HepG2 (cell line): ENCODE data around the gene USF1. TPM values are rescaled to one million over a fixed set of nuclear protein-coding genes. Genes with fewer than 3 reads are reported as not detected.

ENCODE experiments used
- CERS6 ChIP-seq: sonication (generic); formaldehyde crosslinking; IDR thresholded peaks from 2 replicates; pipeline ENCODE4 v1.5.0; 2020; ENCODE audit warnings: missing genetic modification reagents
- CHD2 ChIP-seq: IDR thresholded peaks from 2 replicates; pipeline ENCODE4 v1.6.1; 2011; ENCODE audit warnings: low read depth, low read length, improper control_type of control experiment
- FOXO1 ChIP-seq: sonication (generic); formaldehyde crosslinking; IDR thresholded peaks from 2 replicates; pipeline ENCODE4 v1.4.0; 2020; ENCODE audit warnings: missing genetic modification reagents
- GATAD2A ChIP-seq: IDR thresholded peaks from 2 replicates; pipeline ENCODE4 v1.6.1; 2016
- JUND ChIP-seq: sonication (generic); formaldehyde crosslinking; IDR thresholded peaks from 2 replicates; pipeline ENCODE4 v1.8.0; 2022; ENCODE audit warnings: mild to moderate bottlenecking, missing genetic modification reagents
- MNT ChIP-seq: fragments of 450-650 bp; IDR thresholded peaks from 2 replicates; pipeline ENCODE4 v1.6.1; 2016
- SAFB2 ChIP-seq: sonication (generic); formaldehyde crosslinking; IDR thresholded peaks from 2 replicates; pipeline ENCODE4 v1.5.1; 2020; ENCODE audit warnings: missing genetic modification reagents, low read depth, mild to moderate bottlenecking, borderline replicate concordance
- TFAP4 ChIP-seq: sonication (generic); IDR thresholded peaks from 2 replicates; pipeline ENCODE4 v1.6.1; 2016; ENCODE audit warnings: low read depth, borderline replicate concordance
- TP53 ChIP-seq: sonication (generic); formaldehyde crosslinking; conservative IDR thresholded peaks from 2 replicates; pipeline ENCODE4 v1.4.0; 2020; ENCODE audit warnings: missing genetic modification reagents
- ZBTB40 ChIP-seq, 2 experiments: fragments of 450-650 bp in 1 of 2; sonication (generic) in 1 of 2; formaldehyde crosslinking in 1 of 2; IDR thresholded peaks; 2 replicates each; pipeline versions ENCODE4 v1.6.1 to v1.8.0; 2016 to 2022; ENCODE audit warnings: antibody characterized with exemption in 1 of 2, mild to moderate bottlenecking in 1 of 2, missing genetic modification reagents in 1 of 2
- ZFY ChIP-seq: sonication (generic); formaldehyde crosslinking; IDR thresholded peaks from 2 replicates; pipeline ENCODE4 v1.4.0; 2020; ENCODE audit warnings: missing genetic modification reagents
- ZNF260 ChIP-seq: sonication (generic); formaldehyde crosslinking; IDR thresholded peaks from 2 replicates; pipeline ENCODE4 v1.4.0; 2020; ENCODE audit warnings: missing genetic modification reagents, low read depth, mild to moderate bottlenecking, borderline replicate concordance
- ZNF30 ChIP-seq: sonication (generic); formaldehyde crosslinking; IDR thresholded peaks from 2 replicates; pipeline ENCODE4 v1.5.0; 2020; ENCODE audit warnings: mild to moderate bottlenecking, missing genetic modification reagents
- polyA plus RNA-seq, 8 experiments: library from polyadenylated mRNA; depleted of rRNA in 3 of 8; stranded (reverse) in 7 of 8; unstranded in 1 of 8; fragments of >200 nt; fragmentation: Illumina TruSeq in 4 of 8; extraction: Trizol in 4 of 8; gene quantifications; 2 replicates each; pipeline versions ENCODE4 v1.2.1 to v1.2.3, GENCODE V29; 2011 to 2016; ENCODE audit warnings: low read depth in 4 of 8, missing spikeins in 1 of 8, mixed read lengths in 1 of 8; ENCODE audit not compliant: insufficient read depth in 1 of 8
- total RNA-seq, 5 experiments: library from RNA; depleted of rRNA; stranded (reverse); fragments of >200 nt; fragmentation: Illumina TruSeq; extraction: Trizol; gene quantifications; 2 replicates each; pipeline ENCODE4 v1.2.3, GENCODE V29; 2016; ENCODE audit warnings: low read depth in 1 of 5

Gene USF1
- total and polyA plus RNA-seq, 2 of the 13 experiments (the other 11 are each of a cell fraction or from before 2014, with no cell fraction given): 26.9 to 39.4 TPM

GRCh38 chr1:161013488-161014230 lies 32.1 kb downstream of the USF1 start (continued):
- TF ChIP-seq FOXO1 (CRISPR knock-in tag): peak; percentile 91
- no peak for TF ChIP-seq CERS6 (CRISPR knock-in tag)
- TF ChIP-seq GATAD2A: peak; percentile 96
- TF ChIP-seq ZFY: peak; percentile 52
- TF ChIP-seq ZBTB40 (IDR thresholded peaks at IDR 0.05): no peak
- peak; percentile 50; the same call in 1 of the 2 replicates for TF ChIP-seq ZBTB40 (CRISPR knock-in tag; IDR thresholded peaks at IDR 0.05)
- peak; percentile 30; the same call in 1 of the 2 replicates for TF ChIP-seq CHD2
- peak; percentile 99 for TF ChIP-seq TFAP4
- no peak for TF ChIP-seq TP53 (CRISPR knock-in tag)
- TF ChIP-seq JUND (CRISPR knock-in tag): peak; percentile 94
- no peak; the same call in 1 of the 2 replicates for TF ChIP-seq SAFB2 (CRISPR knock-in tag)
- TF ChIP-seq MNT: no peak
- no peak for TF ChIP-seq ZNF30 (CRISPR knock-in tag)
- no peak for TF ChIP-seq ZNF260 (CRISPR knock-in tag)
